WTC11 (cell line): ENCODE results near the gene ADAM8. TPM values are rescaled to one million over a fixed set of nuclear protein-coding genes. Genes with fewer than 3 reads are reported as not detected.

ENCODE experiments used
- ATAC-seq: fragments of 200-7000 bp; cut with Tn5 transposase; 2 replicates; pipeline ENCODE4 v1.10.0; 2021; ENCODE audit warnings: mild to moderate bottlenecking, moderate library complexity
- CTCF ChIA-PET: fragments of 300-600 bp; sonication (Branson Sonifier 250); formaldehyde crosslinking; loops from one replicate; lab custom pipeline; 2021; ENCODE audit warnings: antibody characterized with exemption; lab: Charles Lee
- POLR2A ChIA-PET: fragments of 350-600 bp; sonication (Branson Sonifier 250); formaldehyde crosslinking; loops from one replicate; lab custom pipeline; 2021; ENCODE audit warnings: antibody characterized with exemption; lab: Charles Lee
- DNase-seq: peaks from one replicate; pipeline ENCODE4 v3.0.0; 2021; ENCODE audit warnings: low spot score
- H3K27ac Mint-ChIP-seq: 2 replicates; pipeline ENCODE4 v1.8.0; 2021; ENCODE audit warnings: mixed read lengths
- H3K27me3 Mint-ChIP-seq: 2 replicates; pipeline ENCODE4 v1.8.0; 2021; ENCODE audit warnings: low read depth, mild to moderate bottlenecking, moderate library complexity, mixed read lengths
- H3K36me3 Mint-ChIP-seq: 2 replicates; pipeline ENCODE4 v1.8.0; 2021; ENCODE audit warnings: mixed read lengths
- H3K4me1 Mint-ChIP-seq: 2 replicates; pipeline ENCODE4 v1.8.0; 2022; ENCODE audit warnings: mixed read lengths
- H3K4me3 Mint-ChIP-seq: 2 replicates; pipeline ENCODE4 v1.8.0; 2021; ENCODE audit warnings: mild to moderate bottlenecking, moderate library complexity, mixed read lengths
- H3K9me3 Mint-ChIP-seq: 2 replicates; pipeline ENCODE4 v1.8.0; 2021; ENCODE audit warnings: mixed read lengths
- ATF1 ChIP-seq: sonication (generic); formaldehyde crosslinking; IDR thresholded peaks from 2 replicates; pipeline ENCODE4 v1.8.1; 2023; ENCODE audit warnings: mild to moderate bottlenecking, moderate library complexity, missing genetic modification reagents
- ATF3 ChIP-seq: sonication (generic); formaldehyde crosslinking; conservative IDR thresholded peaks from 2 replicates; pipeline ENCODE4 v1.8.1; 2022; ENCODE audit warnings: mild to moderate bottlenecking, missing genetic modification reagents
- ATF6 ChIP-seq: sonication (generic); formaldehyde crosslinking; IDR thresholded peaks from 2 replicates; pipeline ENCODE4 v1.8.1; 2023; ENCODE audit warnings: mild to moderate bottlenecking, missing genetic modification reagents
- EMX1 ChIP-seq: fragments of 250-450 bp; sonication (Bioruptor Pico); IDR thresholded peaks from 2 replicates; pipeline ENCODE4 v1.8.0; 2021; ENCODE audit warnings: mild to moderate bottlenecking
- ETV6 ChIP-seq: sonication (generic); formaldehyde crosslinking; IDR thresholded peaks from 2 replicates; pipeline ENCODE4 v1.8.1; 2022; ENCODE audit warnings: mild to moderate bottlenecking, missing genetic modification reagents
- GABPB1 ChIP-seq: sonication (generic); formaldehyde crosslinking; IDR thresholded peaks from 2 replicates; pipeline ENCODE4 v1.8.1; 2023; ENCODE audit warnings: mild to moderate bottlenecking, missing genetic modification reagents
- GTF2I ChIP-seq: fragments of 250-450 bp; sonication (Bioruptor Pico); conservative IDR thresholded peaks from 2 replicates; pipeline ENCODE4 v1.4.0; 2021; ENCODE audit warnings: mild to moderate bottlenecking
- HMGXB4 ChIP-seq: sonication (generic); formaldehyde crosslinking; IDR thresholded peaks from 2 replicates; pipeline ENCODE4 v1.8.1; 2023; ENCODE audit warnings: mild to moderate bottlenecking, moderate library complexity, missing genetic modification reagents
- IRF2 ChIP-seq: sonication (generic); formaldehyde crosslinking; IDR thresholded peaks from 2 replicates; pipeline ENCODE4 v1.8.0; 2022; ENCODE audit warnings: low read depth, missing genetic modification reagents, borderline replicate concordance
- JUN ChIP-seq: sonication (generic); formaldehyde crosslinking; IDR thresholded peaks from 2 replicates; pipeline ENCODE4 v1.8.0; 2023; ENCODE audit warnings: mild to moderate bottlenecking, missing genetic modification reagents
- OVOL2 ChIP-seq: fragments of 250-450 bp; sonication (Bioruptor Pico); IDR thresholded peaks from 2 replicates; pipeline ENCODE4 v1.9.0; 2021; ENCODE audit warnings: mild to moderate bottlenecking, borderline replicate concordance
- PRRX2 ChIP-seq: fragments of 250-450 bp; sonication (Bioruptor Pico); IDR thresholded peaks from 2 replicates; pipeline ENCODE4 v1.8.0; 2021; ENCODE audit warnings: mild to moderate bottlenecking
- SMAD3 ChIP-seq: sonication (generic); formaldehyde crosslinking; IDR thresholded peaks from 2 replicates; pipeline ENCODE4 v1.8.0; 2022; ENCODE audit warnings: missing genetic modification reagents, mild to moderate bottlenecking, borderline replicate concordance
- ZBTB21 ChIP-seq: sonication (generic); formaldehyde crosslinking; IDR thresholded peaks from 2 replicates; pipeline ENCODE4 v1.8.1; 2023; ENCODE audit warnings: mild to moderate bottlenecking, missing genetic modification reagents, borderline replicate concordance
- ZNF138 ChIP-seq: sonication (generic); formaldehyde crosslinking; conservative IDR thresholded peaks from 2 replicates; pipeline ENCODE4 v1.8.1; 2022; ENCODE audit warnings: mild to moderate bottlenecking, moderate library complexity, missing genetic modification reagents
- ZNF532 ChIP-seq: fragments of 250-450 bp; sonication (Bioruptor Pico); IDR thresholded peaks from 2 replicates; pipeline ENCODE4 v1.9.0; 2021; ENCODE audit warnings: mild to moderate bottlenecking, borderline replicate concordance
- total RNA-seq: library from RNA; stranded (reverse); gene quantifications from 3 replicates; pipeline ENCODE4 v1.2.3, GENCODE V29; 2021

ADAM8 gene
- total RNA-seq, 1 experiment from 2014 or later = 7.2 TPM

- peak; percentile 75; the same call in 1 of the 2 replicates for TF ChIP-seq JUN (CRISPR knock-in tag)
- peak; percentile 62; the same call in 1 of the 2 replicates for TF ChIP-seq ETV6 (CRISPR knock-in tag)
- no peak for TF ChIP-seq PRRX2 (CRISPR knock-in tag)
- TF ChIP-seq ZBTB21 (CRISPR knock-in tag) = no peak
- TF ChIP-seq GTF2I (CRISPR knock-in tag) = no peak
- no peak for TF ChIP-seq GABPB1 (CRISPR knock-in tag)
- TF ChIP-seq ATF3 (CRISPR knock-in tag) = no peak
- TF ChIP-seq ZNF138 (CRISPR knock-in tag) = peak; percentile 74; the same call in 1 of the 2 replicates
- no peak for TF ChIP-seq IRF2 (CRISPR knock-in tag)
Measured at GRCh38 chr10:133237588-133238465, 38.8 kb downstream of the ADAM8 start, which contains the start of gene VENTX (continued).

GRCh38 chr10:133237241-133237587 is 39.5 kb downstream of the ADAM8 start:
- Mint-ChIP-seq H3K27ac (no peak overlapping the region), H3K4me1 (peaks cover 39% of the 10 kb centered on the region), H3K36me3 (peaks cover 11% of the 10 kb centered on the region), H3K27me3 (peaks cover 56% of the 10 kb centered on the region), H3K9me3 (no peaks in the 10 kb centered on the region), H3K4me3 (peak overlapping the region; percentile 71)
- no peak for DNase-seq
- CTCF ChIA-PET = interaction anchor here (0.9 kb wide), 1 partner anchor 10 kb away, joined by 3 read pairs; no protein-coding TSS in a partner anchor
- POLR2A ChIA-PET = no interaction called here
- TF ChIP-seq HMGXB4 (no peak; the same call in 1 of the 2 replicates), ATF6 (no peak), ZNF532 (CRISPR knock-in tag) (no peak), ATF1 (CRISPR knock-in tag) (no peak), SMAD3 (no peak), ETV6 (CRISPR knock-in tag) (no peak), EMX1 (no peak), OVOL2 (CRISPR knock-in tag) (no peak)
- ATAC-seq = peak; percentile 7
